HepG2 (cell line): ENCODE data around the gene NMRAL1. TPM values are rescaled to one million over a fixed set of nuclear protein-coding genes. Genes with fewer than 3 reads are reported as not detected.
A peak's percentile ranks its signal among the peaks of the same experiment; 100 is the strongest.

Source experiments
- ARNT ChIP-seq: fragments of 450-650 bp; IDR thresholded peaks from 2 replicates; pipeline ENCODE4 v1.6.1; 2017
- ATF7 ChIP-seq, 2 experiments: fragments of 450-650 bp in 1 of 2; sonication (generic) in 1 of 2; formaldehyde crosslinking in 1 of 2; IDR thresholded peaks; 2 replicates each; pipeline versions ENCODE4 v1.4.0 to v1.6.1; 2016 to 2020; ENCODE audit warnings: antibody characterized with exemption in 1 of 2, mild to moderate bottlenecking in 1 of 2, missing genetic modification reagents in 1 of 2
- CHCHD3 ChIP-seq: sonication (generic); formaldehyde crosslinking; IDR thresholded peaks from 2 replicates; pipeline ENCODE4 v1.8.0; 2022; ENCODE audit warnings: mild to moderate bottlenecking, missing genetic modification reagents, moderate library complexity
- JDP2 ChIP-seq: sonication (generic); formaldehyde crosslinking; IDR thresholded peaks from 2 replicates; pipeline ENCODE4 v1.8.1; 2022; ENCODE audit warnings: missing genetic modification reagents, borderline replicate concordance
- MED8 ChIP-seq: sonication (generic); formaldehyde crosslinking; IDR thresholded peaks from 2 replicates; pipeline ENCODE4 v1.8.1; 2023; ENCODE audit warnings: mild to moderate bottlenecking, missing genetic modification reagents; ENCODE audit not compliant: insufficient replicate concordance
- NRL ChIP-seq: sonication (generic); formaldehyde crosslinking; IDR thresholded peaks from 2 replicates; pipeline ENCODE4 v1.5.0; 2020; ENCODE audit warnings: missing genetic modification reagents, mild to moderate bottlenecking, moderate library complexity, borderline replicate concordance
- SAFB2 ChIP-seq: sonication (generic); formaldehyde crosslinking; IDR thresholded peaks from 2 replicates; pipeline ENCODE4 v1.5.1; 2020; ENCODE audit warnings: missing genetic modification reagents, low read depth, mild to moderate bottlenecking, borderline replicate concordance
- SIX4 ChIP-seq: sonication (generic); formaldehyde crosslinking; IDR thresholded peaks from 2 replicates; pipeline ENCODE4 v1.4.0; 2020; ENCODE audit warnings: missing genetic modification reagents
- ZNF746 ChIP-seq: sonication (generic); formaldehyde crosslinking; IDR thresholded peaks from 2 replicates; pipeline ENCODE4 v1.8.0; 2022; ENCODE audit warnings: mild to moderate bottlenecking, missing genetic modification reagents
- ZNF747 ChIP-seq: sonication (generic); formaldehyde crosslinking; IDR thresholded peaks from 2 replicates; pipeline ENCODE4 v1.8.1; 2023; ENCODE audit warnings: missing genetic modification reagents, mild to moderate bottlenecking, borderline replicate concordance
- ZNF772 ChIP-seq: sonication (generic); formaldehyde crosslinking; IDR thresholded peaks from 2 replicates; pipeline ENCODE4 v1.5.0; 2020; ENCODE audit warnings: mild to moderate bottlenecking, missing genetic modification reagents
- polyA plus RNA-seq, 8 experiments: library from polyadenylated mRNA; depleted of rRNA in 3 of 8; stranded (reverse) in 7 of 8; unstranded in 1 of 8; fragments of >200 nt; fragmentation: Illumina TruSeq in 4 of 8; extraction: Trizol in 4 of 8; gene quantifications; 2 replicates each; pipeline versions ENCODE4 v1.2.1 to v1.2.3, GENCODE V29; 2011 to 2016; ENCODE audit warnings: low read depth in 4 of 8, missing spikeins in 1 of 8, mixed read lengths in 1 of 8; ENCODE audit not compliant: insufficient read depth in 1 of 8
- total RNA-seq, 5 experiments: library from RNA; depleted of rRNA; stranded (reverse); fragments of >200 nt; fragmentation: Illumina TruSeq; extraction: Trizol; gene quantifications; 2 replicates each; pipeline ENCODE4 v1.2.3, GENCODE V29; 2016; ENCODE audit warnings: low read depth in 1 of 5
- TF ChIP-seq, protein P1 (sequence below): IDR thresholded peaks from 2 replicates; pipeline ENCODE4 v1.6.1; 2016; ENCODE audit warnings: mild to moderate bottlenecking, missing biosample characterization, missing genetic modification reagents
- TF ChIP-seq, protein P2 (sequence below): sonication (generic); formaldehyde crosslinking; IDR thresholded peaks from 2 replicates; pipeline ENCODE4 v1.5.0; 2020; ENCODE audit warnings: mild to moderate bottlenecking, missing genetic modification reagents
- TF ChIP-seq, protein P3 (sequence below): sonication (generic); formaldehyde crosslinking; IDR thresholded peaks from 2 replicates; pipeline ENCODE4 v1.8.0; 2022; ENCODE audit warnings: missing genetic modification reagents, mild to moderate bottlenecking, moderate library complexity, borderline replicate concordance
- TF ChIP-seq, protein P4 (sequence below): sonication (generic); formaldehyde crosslinking; IDR thresholded peaks from 2 replicates; pipeline ENCODE4 v1.4.0; 2020; ENCODE audit warnings: missing genetic modification reagents, mild to moderate bottlenecking, borderline replicate concordance
- TF ChIP-seq, protein P5 (sequence below): sonication (generic); formaldehyde crosslinking; IDR thresholded peaks from 2 replicates; pipeline ENCODE4 v1.8.1; 2023; ENCODE audit warnings: mild to moderate bottlenecking, missing genetic modification reagents, borderline replicate concordance
- TF ChIP-seq, protein P6 (sequence below): sonication (generic); formaldehyde crosslinking; IDR thresholded peaks from 2 replicates; pipeline ENCODE4 v1.4.0; 2020; ENCODE audit warnings: low read depth, mild to moderate bottlenecking, missing genetic modification reagents
- TF ChIP-seq, protein P7 (sequence below): IDR thresholded peaks from 2 replicates; pipeline ENCODE4 v1.6.1; 2012; ENCODE audit warnings: inconsistent platforms
- TF ChIP-seq, protein P8 (sequence below): sonication (generic); formaldehyde crosslinking; IDR thresholded peaks from 2 replicates; pipeline ENCODE4 v1.8.0; 2022; ENCODE audit warnings: mild to moderate bottlenecking, missing genetic modification reagents, borderline replicate concordance

NMRAL1 gene
- total and polyA plus RNA-seq, 2 of the 13 experiments (the other 11 are each of a cell fraction or from before 2014, with no cell fraction given) = 30.8 to 33.1 TPM

DNA sequence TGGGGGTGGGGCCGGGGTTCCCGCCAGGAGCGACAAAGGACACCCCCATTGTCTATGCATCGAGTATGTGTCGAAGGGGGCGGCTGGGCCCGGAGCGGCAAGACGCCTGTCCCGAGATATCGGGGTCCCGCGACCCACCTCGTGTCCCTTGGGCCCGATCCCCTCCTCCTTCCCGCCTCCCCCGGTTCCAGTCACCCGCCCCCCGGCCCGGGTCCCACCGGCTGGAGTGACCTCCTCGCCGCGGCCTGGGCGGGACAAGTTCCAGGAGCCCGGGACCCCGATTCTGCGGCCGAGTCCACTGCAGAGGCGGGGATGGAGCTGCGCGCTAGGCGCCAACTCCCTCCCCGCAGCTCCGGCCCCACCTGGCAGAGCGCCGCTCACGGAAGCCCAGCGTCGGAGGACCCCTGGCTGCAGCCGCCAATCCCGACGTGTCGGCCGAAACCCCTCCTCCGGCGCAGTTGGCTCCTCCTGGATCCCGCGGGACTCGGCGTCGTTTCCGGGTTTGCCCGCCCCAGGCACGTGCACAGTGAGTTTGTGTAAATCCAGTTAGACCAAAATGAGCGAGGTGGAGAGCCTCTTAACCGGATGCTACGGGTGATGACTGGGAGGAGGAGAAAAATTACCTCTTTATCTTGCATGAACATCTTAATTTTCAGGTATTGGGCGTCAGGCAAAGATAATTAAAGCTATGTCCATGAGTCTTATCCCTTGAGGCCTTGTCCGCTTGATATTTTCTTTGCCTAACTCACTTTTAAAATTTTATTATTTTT lies at the start of gene NMRAL1 (continued):
- TF ChIP-seq, protein P1, sequence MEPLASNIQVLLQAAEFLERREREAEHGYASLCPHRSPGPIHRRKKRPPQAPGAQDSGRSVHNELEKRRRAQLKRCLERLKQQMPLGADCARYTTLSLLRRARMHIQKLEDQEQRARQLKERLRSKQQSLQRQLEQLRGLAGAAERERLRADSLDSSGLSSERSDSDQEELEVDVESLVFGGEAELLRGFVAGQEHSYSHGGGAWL (CRISPR knock-in tag) = peak; percentile 38; the same call in 1 of the 2 replicates
- TF ChIP-seq ZNF747 (CRISPR knock-in tag) (no peak), MED8 (CRISPR knock-in tag) (no peak), CHCHD3 (CRISPR knock-in tag) (no peak), ATF7 (IDR thresholded peaks at IDR 0.05) (no peak), ATF7 (CRISPR knock-in tag; IDR thresholded peaks at IDR 0.05) (no peak), ZNF772 (CRISPR knock-in tag) (no peak), SIX4 (CRISPR knock-in tag) (no peak), JDP2 (no peak; the same call in 1 of the 2 replicates), SAFB2 (CRISPR knock-in tag) (0 out of 2 replicates have a peak, but pooled peaks have one; percentile 38), NRL (CRISPR knock-in tag) (no peak), ZNF746 (CRISPR knock-in tag) (no peak), ARNT (no peak)
- TF ChIP-seq, protein P2, sequence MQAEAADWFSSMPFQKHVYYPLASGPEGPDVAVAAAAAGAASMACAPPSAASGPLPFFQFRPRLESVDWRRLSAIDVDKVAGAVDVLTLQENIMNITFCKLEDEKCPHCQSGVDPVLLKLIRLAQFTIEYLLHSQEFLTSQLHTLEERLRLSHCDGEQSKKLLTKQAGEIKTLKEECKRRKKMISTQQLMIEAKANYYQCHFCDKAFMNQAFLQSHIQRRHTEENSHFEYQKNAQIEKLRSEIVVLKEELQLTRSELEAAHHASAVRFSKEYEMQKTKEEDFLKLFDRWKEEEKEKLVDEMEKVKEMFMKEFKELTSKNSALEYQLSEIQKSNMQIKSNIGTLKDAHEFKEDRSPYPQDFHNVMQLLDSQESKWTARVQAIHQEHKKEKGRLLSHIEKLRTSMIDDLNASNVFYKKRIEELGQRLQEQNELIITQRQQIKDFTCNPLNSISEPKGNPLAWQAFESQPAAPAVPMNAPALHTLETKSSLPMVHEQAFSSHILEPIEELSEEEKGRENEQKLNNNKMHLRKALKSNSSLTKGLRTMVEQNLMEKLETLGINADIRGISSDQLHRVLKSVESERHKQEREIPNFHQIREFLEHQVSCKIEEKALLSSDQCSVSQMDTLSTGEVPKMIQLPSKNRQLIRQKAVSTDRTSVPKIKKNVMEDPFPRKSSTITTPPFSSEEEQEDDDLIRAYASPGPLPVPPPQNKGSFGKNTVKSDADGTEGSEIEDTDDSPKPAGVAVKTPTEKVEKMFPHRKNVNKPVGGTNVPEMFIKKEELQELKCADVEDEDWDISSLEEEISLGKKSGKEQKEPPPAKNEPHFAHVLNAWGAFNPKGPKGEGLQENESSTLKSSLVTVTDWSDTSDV (CRISPR knock-in tag) = no peak
- TF ChIP-seq, protein P3, sequence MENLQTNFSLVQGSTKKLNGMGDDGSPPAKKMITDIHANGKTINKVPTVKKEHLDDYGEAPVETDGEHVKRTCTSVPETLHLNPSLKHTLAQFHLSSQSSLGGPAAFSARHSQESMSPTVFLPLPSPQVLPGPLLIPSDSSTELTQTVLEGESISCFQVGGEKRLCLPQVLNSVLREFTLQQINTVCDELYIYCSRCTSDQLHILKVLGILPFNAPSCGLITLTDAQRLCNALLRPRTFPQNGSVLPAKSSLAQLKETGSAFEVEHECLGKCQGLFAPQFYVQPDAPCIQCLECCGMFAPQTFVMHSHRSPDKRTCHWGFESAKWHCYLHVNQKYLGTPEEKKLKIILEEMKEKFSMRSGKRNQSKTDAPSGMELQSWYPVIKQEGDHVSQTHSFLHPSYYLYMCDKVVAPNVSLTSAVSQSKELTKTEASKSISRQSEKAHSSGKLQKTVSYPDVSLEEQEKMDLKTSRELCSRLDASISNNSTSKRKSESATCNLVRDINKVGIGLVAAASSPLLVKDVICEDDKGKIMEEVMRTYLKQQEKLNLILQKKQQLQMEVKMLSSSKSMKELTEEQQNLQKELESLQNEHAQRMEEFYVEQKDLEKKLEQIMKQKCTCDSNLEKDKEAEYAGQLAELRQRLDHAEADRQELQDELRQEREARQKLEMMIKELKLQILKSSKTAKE (CRISPR knock-in tag) = no peak
- TF ChIP-seq, protein P4, sequence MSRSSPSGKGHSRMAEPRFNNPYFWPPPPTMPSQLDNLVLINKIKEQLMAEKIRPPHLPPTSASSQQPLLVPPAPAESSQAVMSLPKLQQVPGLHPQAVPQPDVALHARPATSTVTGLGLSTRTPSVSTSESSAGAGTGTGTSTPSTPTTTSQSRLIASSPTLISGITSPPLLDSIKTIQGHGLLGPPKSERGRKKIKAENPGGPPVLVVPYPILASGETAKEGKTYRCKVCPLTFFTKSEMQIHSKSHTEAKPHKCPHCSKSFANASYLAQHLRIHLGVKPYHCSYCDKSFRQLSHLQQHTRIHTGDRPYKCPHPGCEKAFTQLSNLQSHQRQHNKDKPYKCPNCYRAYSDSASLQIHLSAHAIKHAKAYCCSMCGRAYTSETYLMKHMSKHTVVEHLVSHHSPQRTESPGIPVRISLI (CRISPR knock-in tag) = no peak
- TF ChIP-seq, protein P5, sequence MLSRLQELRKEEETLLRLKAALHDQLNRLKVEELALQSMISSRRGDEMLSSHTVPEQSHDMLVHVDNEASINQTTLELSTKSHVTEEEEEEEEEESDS (CRISPR knock-in tag) = no peak
- TF ChIP-seq, protein P6, sequence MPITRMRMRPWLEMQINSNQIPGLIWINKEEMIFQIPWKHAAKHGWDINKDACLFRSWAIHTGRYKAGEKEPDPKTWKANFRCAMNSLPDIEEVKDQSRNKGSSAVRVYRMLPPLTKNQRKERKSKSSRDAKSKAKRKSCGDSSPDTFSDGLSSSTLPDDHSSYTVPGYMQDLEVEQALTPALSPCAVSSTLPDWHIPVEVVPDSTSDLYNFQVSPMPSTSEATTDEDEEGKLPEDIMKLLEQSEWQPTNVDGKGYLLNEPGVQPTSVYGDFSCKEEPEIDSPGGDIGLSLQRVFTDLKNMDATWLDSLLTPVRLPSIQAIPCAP = no peak
- TF ChIP-seq, protein P7, sequence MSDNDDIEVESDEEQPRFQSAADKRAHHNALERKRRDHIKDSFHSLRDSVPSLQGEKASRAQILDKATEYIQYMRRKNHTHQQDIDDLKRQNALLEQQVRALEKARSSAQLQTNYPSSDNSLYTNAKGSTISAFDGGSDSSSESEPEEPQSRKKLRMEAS = peak; percentile 96
- TF ChIP-seq, protein P8, sequence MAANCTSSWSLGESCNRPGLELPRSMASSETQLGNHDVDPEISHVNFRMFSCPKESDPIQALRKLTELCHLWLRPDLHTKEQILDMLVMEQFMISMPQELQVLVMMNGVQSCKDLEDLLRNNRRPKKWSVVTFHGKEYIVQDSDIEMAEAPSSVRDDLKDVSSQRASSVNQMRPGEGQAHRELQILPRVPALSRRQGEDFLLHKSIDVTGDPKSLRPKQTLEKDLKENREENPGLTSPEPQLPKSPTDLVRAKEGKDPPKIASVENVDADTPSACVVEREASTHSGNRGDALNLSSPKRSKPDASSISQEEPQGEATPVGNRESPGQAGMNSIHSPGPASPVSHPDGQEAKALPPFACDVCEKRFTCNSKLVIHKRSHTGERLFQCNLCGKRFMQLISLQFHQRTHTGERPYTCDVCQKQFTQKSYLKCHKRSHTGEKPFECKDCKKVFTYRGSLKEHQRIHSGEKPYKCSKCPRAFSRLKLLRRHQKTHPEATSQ (CRISPR knock-in tag) = no peak
